Panc1 (cell line): Measurements from ENCODE around the gene DCDC2B.
A peak's percentile ranks its signal among the peaks of the same experiment; 100 is the strongest.

ENCODE experiments used
- CTCF ChIP-seq: fragments of 450-650 bp; IDR thresholded peaks from 2 replicates; pipeline ENCODE4 v1.5.1; 2017; ENCODE audit warnings: mild to moderate bottlenecking
- POLR2AphosphoS5 ChIP-seq: IDR thresholded peaks from 2 replicates; pipeline ENCODE4 v1.6.1; 2012; ENCODE audit warnings: mild to moderate bottlenecking, low read depth, low read length, moderate library complexity
- REST ChIP-seq, 2 experiments: IDR thresholded peaks; 2 replicates each; pipeline ENCODE4 v1.6.1; 2011 to 2012; ENCODE audit warnings: low read depth in 2 of 2, control low read depth in 1 of 2, low read length in 1 of 2, mild to moderate bottlenecking in 1 of 2, moderate library complexity in 1 of 2; ENCODE audit not compliant: insufficient read depth in 1 of 2

GRCh38 chr1:32179443-32180185 lies 29.3 kb upstream of the DCDC2B start, which contains the start of gene TXLNA:
- no peak for TF ChIP-seq CTCF
- no peak for TF ChIP-seq REST (IDR thresholded peaks at IDR 0.05; ENCODE audit: insufficient read depth in 1 of 2, low read depth in 2 of 2, low read length in 1 of 2)
- TF ChIP-seq POLR2AphosphoS5 = peak; percentile 94
